Measurements from ENCODE around the gene RNF111. TPM values are rescaled to one million over a fixed set of nuclear protein-coding genes. Genes with fewer than 3 reads are reported as not detected.

Gene RNF111
- total RNA-seq, 2 donors from 2014 or later, result 27.9 to 30.4 TPM

- peaks cover 34% of the 10 kb centered on the region for H3K4me1 Mint-ChIP-seq (ENCODE audit: low read depth)
- ATAC-seq (replicated peaks in 1 of 2) (no peak), DNase-seq (no peak)
- no peaks in the 10 kb centered on the region for H3K27me3 Mint-ChIP-seq (ENCODE audit: low read depth)
- H3K4me3 Mint-ChIP-seq, result no peak overlapping the region
- no peak overlapping the region for H3K27ac Mint-ChIP-seq
- peaks cover 0 to 6% of the 10 kb centered on the region in 2 donors for H3K36me3 Mint-ChIP-seq (ENCODE audit: insufficient read depth in 2 of 2)
- no peaks in the 10 kb centered on the region for H3K9me3 Mint-ChIP-seq
These were observed 23.9 kb downstream of the RNF111 start for GRCh38 chr15:59011262-59011952.

GRCh38 chr15:59013246-59013873 is 25.9 kb downstream of the RNF111 start:
- ATAC-seq (replicated peaks in 1 of 2), result no peak
- H3K4me1 Mint-ChIP-seq (ENCODE audit: low read depth), result peaks cover 35% of the 10 kb centered on the region

DNA sequence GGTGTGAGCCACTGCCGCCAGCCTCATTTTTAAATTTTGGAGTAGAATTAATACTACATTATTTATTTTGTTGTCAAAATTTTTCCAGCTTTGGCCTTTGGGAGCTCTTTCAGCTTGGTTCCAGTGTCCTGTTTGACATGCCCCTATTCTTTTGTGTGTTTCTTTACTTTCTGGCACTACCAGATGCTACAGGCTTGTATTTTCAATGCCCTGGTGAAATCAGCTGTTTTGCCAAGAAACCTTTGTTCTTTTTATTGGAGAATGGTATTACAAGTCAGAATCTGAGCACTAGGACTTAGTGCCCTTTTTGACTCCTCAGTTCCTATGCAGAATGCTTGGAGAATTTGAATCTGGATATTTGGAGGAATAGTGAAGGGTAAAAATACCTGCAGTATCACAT is 26.6 kb downstream of the RNF111 start:
- Mint-ChIP-seq H3K4me3 (no peak overlapping the region), H3K27me3 (ENCODE audit: low read depth) (no peaks in the 10 kb centered on the region), H3K9me3 (no peaks in the 10 kb centered on the region), H3K36me3 (ENCODE audit: insufficient read depth in 2 of 2) (peaks cover 0 to 1% of the 10 kb centered on the region in 2 donors), H3K4me1 (ENCODE audit: low read depth) (peaks cover 32% of the 10 kb centered on the region), H3K27ac (peak overlapping the region; percentile 5)
- ATAC-seq (replicated peaks in 1 of 2) (no peak), DNase-seq (no peak)

More at GRCh38 chr15:59013246-59013873, 25.9 kb downstream of the RNF111 start:
- no peak overlapping the region for H3K4me3 Mint-ChIP-seq
- no peaks in the 10 kb centered on the region for H3K9me3 Mint-ChIP-seq
- H3K27ac Mint-ChIP-seq, result no peak overlapping the region
- no peak for DNase-seq
- H3K36me3 Mint-ChIP-seq (ENCODE audit: insufficient read depth in 2 of 2), result peaks cover 0 to 1% of the 10 kb centered on the region in 2 donors
- H3K27me3 Mint-ChIP-seq (ENCODE audit: low read depth), result no peaks in the 10 kb centered on the region

DNA sequence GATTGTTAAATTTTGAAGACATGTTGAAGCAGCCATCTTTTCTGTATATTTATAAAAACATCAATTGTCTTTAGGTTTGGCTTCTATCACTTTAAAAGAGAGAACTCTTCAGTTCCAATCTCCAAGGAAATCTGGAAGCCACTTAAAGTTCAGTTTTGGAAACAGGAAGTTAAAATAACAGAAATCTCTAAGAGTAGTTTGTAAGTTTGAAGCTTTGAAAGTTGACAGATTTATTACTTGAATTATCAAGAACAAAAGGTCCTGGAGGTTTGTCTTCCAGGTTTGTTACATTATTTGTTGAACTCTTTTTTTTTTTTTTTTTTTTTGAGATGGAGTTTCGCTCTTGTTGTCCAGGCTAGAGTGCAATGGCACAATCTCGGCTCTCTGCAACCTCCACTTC is 30.0 kb downstream of the RNF111 start:
- Mint-ChIP-seq H3K36me3 (ENCODE audit: insufficient read depth in 2 of 2) (peaks cover 0 to 1% of the 10 kb centered on the region in 2 donors), H3K4me3 (no peak overlapping the region), H3K4me1 (ENCODE audit: low read depth) (peaks cover 20% of the 10 kb centered on the region), H3K9me3 (no peaks in the 10 kb centered on the region), H3K27ac (no peak overlapping the region), H3K27me3 (ENCODE audit: low read depth) (no peaks in the 10 kb centered on the region)
- ATAC-seq (replicated peaks in 1 of 2), result no peak
- DNase-seq, result no peak

- H3K4me1 Mint-ChIP-seq (ENCODE audit: low read depth), result peaks cover 14% of the 10 kb centered on the region
- ATAC-seq (replicated peaks in 1 of 2), result no peak
- H3K27me3 Mint-ChIP-seq (ENCODE audit: low read depth), result no peaks in the 10 kb centered on the region
- H3K27ac Mint-ChIP-seq, result no peak overlapping the region
- H3K4me3 Mint-ChIP-seq, result no peak overlapping the region
- no peak for DNase-seq
- H3K9me3 Mint-ChIP-seq, result no peaks in the 10 kb centered on the region
- H3K36me3 Mint-ChIP-seq (ENCODE audit: insufficient read depth in 2 of 2), result peaks cover 0 to 3% of the 10 kb centered on the region in 2 donors
These were observed 31.4 kb downstream of the RNF111 start for GRCh38 chr15:59018833-59019232.

DNA sequence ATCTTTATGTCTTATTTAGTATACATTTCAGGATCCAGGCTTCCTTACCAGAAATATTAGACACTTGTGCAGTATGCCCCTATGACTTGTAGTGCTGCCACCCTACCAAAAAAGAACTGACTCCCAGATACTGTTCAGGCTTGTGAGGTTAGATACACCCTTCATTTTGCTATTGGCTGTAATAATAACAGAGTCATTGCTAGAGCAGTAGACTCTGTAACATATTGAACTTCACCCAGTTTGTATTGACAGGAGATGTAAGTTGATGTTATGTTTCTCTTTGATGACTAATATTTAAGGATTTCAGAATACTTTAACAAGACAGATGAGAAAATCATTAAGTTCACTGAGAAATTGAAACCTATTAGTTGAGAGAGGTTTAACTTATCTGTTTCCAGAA is 32.9 kb downstream of the RNF111 start:
- Mint-ChIP-seq H3K36me3 (ENCODE audit: insufficient read depth in 2 of 2) (peaks cover 0 to 6% of the 10 kb centered on the region in 2 donors), H3K9me3 (no peaks in the 10 kb centered on the region), H3K27me3 (ENCODE audit: low read depth) (no peaks in the 10 kb centered on the region), H3K4me3 (no peak overlapping the region), H3K4me1 (ENCODE audit: low read depth) (peaks cover 23% of the 10 kb centered on the region), H3K27ac (no peak overlapping the region)
- DNase-seq (no peak), ATAC-seq (replicated peaks in 1 of 2) (no peak)

DNA sequence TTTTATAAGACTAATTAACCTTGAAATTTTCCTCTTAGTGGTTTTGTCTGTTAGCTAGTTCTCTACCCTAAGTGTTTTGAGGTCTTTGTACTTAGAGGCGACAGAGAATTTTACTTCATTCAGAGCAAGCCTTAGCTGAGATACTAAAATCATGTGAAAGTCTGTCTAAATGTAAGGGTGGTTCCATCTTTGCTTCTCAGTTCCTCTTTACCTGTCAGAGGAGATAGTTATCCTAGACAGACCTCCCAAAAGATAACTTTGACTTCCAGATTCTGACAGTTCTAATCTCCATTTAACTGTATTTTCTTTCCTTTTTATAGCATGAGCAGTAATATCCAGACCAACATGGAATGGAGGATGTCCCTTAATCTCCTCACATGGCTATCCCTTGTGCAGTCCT is 34.7 kb downstream of the RNF111 start:
- no peak for ATAC-seq (replicated peaks in 1 of 2)
- Mint-ChIP-seq H3K4me3 (no peak overlapping the region), H3K9me3 (no peaks in the 10 kb centered on the region), H3K36me3 (ENCODE audit: insufficient read depth in 2 of 2) (peaks cover 0 to 6% of the 10 kb centered on the region in 2 donors), H3K27ac (no peak overlapping the region), H3K4me1 (ENCODE audit: low read depth) (peaks cover 16% of the 10 kb centered on the region), H3K27me3 (ENCODE audit: low read depth) (no peaks in the 10 kb centered on the region)
- no peak for DNase-seq

DNA sequence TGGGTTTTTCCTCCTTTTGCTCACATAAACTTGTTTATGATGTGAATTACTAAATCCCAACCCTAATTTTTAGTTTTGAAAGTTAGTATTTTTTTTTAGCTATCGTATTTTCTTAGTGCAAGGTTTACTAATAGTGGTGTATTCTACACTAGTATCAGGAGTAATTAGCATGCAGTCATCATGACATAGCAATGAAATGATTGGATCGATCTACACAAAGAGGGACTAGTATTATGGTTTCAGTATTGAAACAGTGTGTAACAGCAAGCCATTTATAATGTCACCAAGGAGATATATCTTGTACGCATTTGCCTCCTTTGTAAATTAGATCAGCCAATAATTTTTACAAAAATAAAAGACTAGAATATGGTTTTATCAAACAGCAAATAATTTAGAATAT is 38.7 kb downstream of the RNF111 start:
- Mint-ChIP-seq H3K4me3 (no peak overlapping the region), H3K27me3 (ENCODE audit: low read depth) (no peaks in the 10 kb centered on the region), H3K27ac (no peak overlapping the region), H3K36me3 (ENCODE audit: insufficient read depth in 2 of 2) (peaks cover 2 to 9% of the 10 kb centered on the region in 2 donors), H3K4me1 (ENCODE audit: low read depth) (peaks cover 44% of the 10 kb centered on the region), H3K9me3 (no peaks in the 10 kb centered on the region)
- DNase-seq (no peak), ATAC-seq (replicated peaks in 1 of 2) (peak in 1 of 2 donors; percentile 66)

DNA sequence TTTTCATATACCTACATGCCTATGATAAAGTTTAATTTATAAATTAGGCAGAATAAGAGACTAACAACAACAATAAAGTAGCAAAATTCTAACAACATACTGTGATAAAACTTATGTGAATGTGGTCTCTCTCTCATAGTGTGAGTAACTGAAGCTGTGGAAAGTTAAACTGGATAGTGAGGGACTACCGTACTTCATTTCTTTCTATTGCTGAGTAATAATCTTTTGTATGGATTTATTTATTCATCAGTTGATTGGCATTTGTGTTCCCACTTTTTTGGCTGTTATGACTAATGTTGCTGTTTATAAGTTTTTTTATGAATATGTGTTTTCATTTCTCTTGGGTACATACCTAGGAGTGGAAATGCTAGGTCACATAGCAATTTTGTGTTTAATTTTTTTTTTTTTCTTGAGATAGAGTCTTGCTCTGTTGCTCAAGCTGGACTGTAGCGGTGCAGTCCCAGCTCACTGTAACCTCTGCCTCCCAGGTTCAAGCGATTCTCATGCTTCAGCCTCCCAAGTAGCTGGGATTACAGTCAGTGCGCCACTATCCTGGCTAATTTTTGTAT is 41.0 kb downstream of the RNF111 start:
- Mint-ChIP-seq H3K4me1 (ENCODE audit: low read depth) (peaks cover 49% of the 10 kb centered on the region), H3K4me3 (peak overlapping the region in 1 of 2 donors; percentile 32), H3K9me3 (no peaks in the 10 kb centered on the region), H3K27ac (peak overlapping the region; percentile 50), H3K36me3 (ENCODE audit: insufficient read depth in 2 of 2) (peaks cover 7 to 11% of the 10 kb centered on the region in 2 donors), H3K27me3 (ENCODE audit: low read depth) (no peaks in the 10 kb centered on the region)
- DNase-seq (no peak), ATAC-seq (replicated peaks in 1 of 2) (peak; percentile 79 to 86)

- Mint-ChIP-seq H3K36me3 (ENCODE audit: insufficient read depth in 2 of 2) (peaks cover 7 to 10% of the 10 kb centered on the region in 2 donors), H3K27ac (peak overlapping the region; percentile 54), H3K4me3 (peak overlapping the region in 1 of 2 donors; percentile 13), H3K9me3 (no peaks in the 10 kb centered on the region), H3K4me1 (ENCODE audit: low read depth) (peaks cover 47% of the 10 kb centered on the region), H3K27me3 (ENCODE audit: low read depth) (no peaks in the 10 kb centered on the region)
- DNase-seq, result no peak
- no peak for ATAC-seq (replicated peaks in 1 of 2)
These were observed 42.1 kb downstream of the RNF111 start for GRCh38 chr15:59029554-59029953.

DNA sequence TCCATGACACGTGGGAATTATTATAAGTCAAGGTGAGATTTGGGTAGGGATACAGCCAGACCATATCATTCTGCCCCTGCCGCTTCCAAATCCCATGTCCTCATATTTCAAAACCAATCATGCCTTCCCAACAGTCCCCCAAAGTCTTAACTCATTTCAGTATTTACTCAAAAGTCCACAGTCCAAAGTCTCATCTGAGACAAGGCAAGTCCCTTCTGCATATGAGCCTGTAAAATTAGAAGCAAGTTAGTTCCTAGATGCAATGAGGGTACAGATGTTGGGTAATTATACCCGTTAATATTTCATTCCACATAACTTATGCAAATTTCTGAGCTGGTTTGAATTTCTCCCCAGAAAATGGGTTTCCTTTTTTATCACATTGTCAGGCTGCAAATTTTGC is 47.7 kb downstream of the RNF111 start:
- DNase-seq, result no peak
- H3K4me3 Mint-ChIP-seq, result no peak overlapping the region
- peaks cover 15 to 35% of the 10 kb centered on the region in 2 donors for H3K36me3 Mint-ChIP-seq (ENCODE audit: insufficient read depth in 2 of 2)
- no peak for ATAC-seq (replicated peaks in 1 of 2)
- no peaks in the 10 kb centered on the region for H3K27me3 Mint-ChIP-seq (ENCODE audit: low read depth)
- H3K9me3 Mint-ChIP-seq, result peaks cover 0 to 2% of the 10 kb centered on the region in 2 donors
- no peak overlapping the region for H3K27ac Mint-ChIP-seq
- H3K4me1 Mint-ChIP-seq (ENCODE audit: low read depth), result peaks cover 44% of the 10 kb centered on the region

DNA sequence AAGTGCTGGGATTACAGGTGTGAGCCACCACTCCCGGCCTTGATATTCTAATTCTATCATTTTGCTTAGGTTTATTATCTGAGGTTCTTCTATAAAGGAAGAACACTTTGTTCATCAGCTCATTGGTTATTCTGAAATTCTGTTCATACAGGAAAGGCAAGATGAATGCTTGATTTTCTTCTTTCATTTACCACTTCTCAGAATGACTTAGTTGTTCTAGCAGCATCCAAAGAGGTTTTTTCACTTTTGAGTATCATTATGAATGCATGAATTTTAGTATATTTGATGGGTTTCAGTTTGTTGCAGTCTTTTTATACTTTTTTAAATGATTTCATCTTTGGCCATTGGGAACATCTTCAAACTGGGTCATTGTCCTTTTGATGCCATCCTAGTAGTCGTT is 51.8 kb downstream of the RNF111 start:
- peak; percentile 56 to 64 for ATAC-seq (replicated peaks in 1 of 2)
- Mint-ChIP-seq H3K9me3 (peaks cover 0 to 2% of the 10 kb centered on the region in 2 donors), H3K27ac (peak overlapping the region; percentile 82), H3K4me1 (ENCODE audit: low read depth) (peaks cover 51% of the 10 kb centered on the region), H3K4me3 (peak overlapping the region; percentile 58 to 70), H3K36me3 (ENCODE audit: insufficient read depth in 2 of 2) (peaks cover 10 to 34% of the 10 kb centered on the region in 2 donors), H3K27me3 (ENCODE audit: low read depth) (no peaks in the 10 kb centered on the region)
- no peak for DNase-seq

DNA sequence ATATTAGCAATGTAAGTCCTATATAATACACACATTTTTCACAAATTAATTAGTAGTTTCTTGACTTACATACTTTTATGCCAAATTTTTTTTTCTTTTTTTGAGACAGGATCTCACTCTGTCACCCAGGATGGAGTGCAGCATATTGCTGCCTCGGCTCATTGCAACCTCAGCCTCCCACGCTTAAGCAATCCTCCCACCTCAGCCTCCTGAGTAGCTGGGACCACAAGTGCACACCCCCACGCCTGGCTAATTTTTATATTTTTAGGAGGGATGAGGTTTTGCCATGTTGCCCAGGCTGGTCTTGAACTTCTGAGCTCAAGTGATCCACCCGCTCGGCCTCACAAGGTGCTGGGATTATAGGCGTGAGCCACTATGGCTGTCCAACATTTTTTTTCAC is 54.6 kb downstream of the RNF111 start:
- Mint-ChIP-seq H3K27me3 (ENCODE audit: low read depth) (no peaks in the 10 kb centered on the region), H3K4me1 (ENCODE audit: low read depth) (peaks cover 54% of the 10 kb centered on the region), H3K9me3 (no peaks in the 10 kb centered on the region), H3K4me3 (no peak overlapping the region), H3K36me3 (ENCODE audit: insufficient read depth in 2 of 2) (peaks cover 1 to 22% of the 10 kb centered on the region in 2 donors), H3K27ac (no peak overlapping the region)
- DNase-seq (no peak), ATAC-seq (replicated peaks in 1 of 2) (no peak)
